Activated gamma-delta T cell treated with Interleukin-2 at 50 U/mL for 16 hours (primary cell): Measurements from ENCODE around the gene PARM1.

Source experiments
- DNase-seq: peaks from one replicate; pipeline ENCODE4 v3.0.0-alpha.2; 2020

PARM1 gene

DNA sequence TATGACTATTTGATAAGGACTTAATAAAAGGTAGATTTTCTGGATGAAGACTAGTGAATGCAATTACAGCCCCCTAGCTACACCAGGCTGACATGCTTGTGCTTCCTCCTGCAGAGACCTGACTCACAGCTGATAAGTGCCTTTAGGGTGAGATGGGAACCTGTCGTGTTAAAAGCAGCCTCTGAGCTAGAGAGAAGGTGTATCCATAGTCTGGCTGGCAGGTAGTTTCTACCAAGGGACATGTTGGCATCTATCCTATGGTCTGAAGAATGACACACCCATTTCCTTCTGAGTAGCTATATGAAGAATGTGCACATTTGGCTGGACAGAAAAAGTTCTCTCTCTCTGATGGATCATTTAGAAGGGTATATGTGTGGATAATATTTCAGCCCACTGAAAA, 64.1 kb downstream of the PARM1 start:
- no peak for DNase-seq

DNA sequence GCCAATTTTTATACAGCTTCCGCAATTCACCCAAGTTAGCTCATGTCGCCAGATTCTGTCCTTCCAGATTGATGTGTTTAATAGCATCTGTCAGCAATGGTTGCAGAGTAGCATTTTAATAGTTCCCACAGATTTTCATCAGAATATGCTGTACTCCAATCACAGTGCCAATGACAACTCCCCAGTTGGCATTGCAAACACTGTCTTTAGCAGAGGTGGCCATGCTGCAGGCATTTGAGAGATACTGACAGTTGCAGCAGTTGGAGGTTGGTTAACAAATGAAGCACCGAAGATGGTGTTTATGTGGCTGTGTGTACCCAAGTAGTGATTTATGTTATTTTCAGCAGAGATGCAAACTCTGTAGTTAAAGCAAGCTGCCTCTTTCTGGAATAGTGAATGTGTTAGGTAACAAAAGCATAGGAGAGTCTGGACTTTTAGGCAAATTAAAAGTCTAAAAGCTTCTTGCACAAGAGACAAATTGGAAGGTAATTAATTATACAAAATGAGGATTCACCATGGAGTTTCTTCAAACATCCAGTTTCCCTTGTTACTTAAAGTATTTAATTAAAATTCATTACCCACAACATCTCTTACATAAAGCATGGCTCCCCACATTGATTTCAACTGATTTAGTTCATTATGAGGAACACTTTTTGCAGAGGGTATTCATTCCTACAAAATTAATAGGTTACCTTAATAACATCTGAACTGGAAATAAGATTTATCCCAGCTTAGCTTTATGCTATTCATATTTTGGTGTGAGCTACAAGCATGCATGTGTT, 65.2 kb downstream of the PARM1 start:
- no peak for DNase-seq

DNA sequence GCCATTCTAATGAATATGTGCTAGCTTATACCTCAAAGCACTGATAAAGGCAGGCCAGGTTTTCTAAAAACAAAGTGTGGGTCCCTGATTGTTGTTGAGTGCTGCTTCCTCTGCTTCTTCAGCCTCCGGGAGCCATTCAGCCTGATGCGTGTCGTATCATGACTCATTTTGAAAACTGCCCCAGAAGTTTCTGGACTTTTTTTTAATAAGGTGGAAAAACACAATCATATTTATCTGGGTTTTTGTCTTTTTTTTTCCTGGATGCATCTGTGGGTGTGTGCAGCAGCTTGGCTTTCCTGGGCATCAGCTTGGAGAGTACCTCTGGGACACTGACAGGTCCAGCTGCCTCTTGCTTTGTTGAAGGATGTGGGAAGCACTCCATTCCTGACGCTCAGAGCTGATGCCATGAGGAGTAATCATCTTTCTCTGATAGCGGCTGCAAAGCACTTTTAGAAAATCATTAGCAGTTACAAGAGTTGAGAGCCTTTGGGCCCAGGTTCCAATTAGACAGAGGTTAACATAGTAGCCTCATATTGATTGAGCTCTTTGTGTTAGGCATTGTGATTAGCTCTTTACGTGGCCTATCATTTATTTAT, 66.9 kb downstream of the PARM1 start:
- DNase-seq: no peak

DNA sequence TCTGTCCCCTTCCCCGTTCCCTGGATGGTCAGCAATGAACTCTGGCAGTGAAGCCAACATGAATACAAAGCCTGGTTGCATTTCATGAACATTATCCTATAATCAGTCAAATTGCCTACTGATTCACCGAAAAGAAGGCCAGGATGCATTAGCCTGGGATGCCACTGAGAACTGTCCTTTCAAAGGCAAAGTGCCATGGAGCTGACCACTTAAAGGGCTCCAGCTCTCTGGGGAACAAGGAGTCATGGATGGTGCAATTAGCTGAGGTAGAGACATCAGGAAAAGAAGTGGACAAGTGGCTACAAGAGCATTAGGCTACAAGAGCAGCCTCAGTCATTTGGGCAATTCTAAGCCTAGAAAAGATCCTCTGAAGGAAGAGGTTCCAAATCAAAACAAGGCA, 69.0 kb downstream of the PARM1 start:
- DNase-seq: no peak

DNA sequence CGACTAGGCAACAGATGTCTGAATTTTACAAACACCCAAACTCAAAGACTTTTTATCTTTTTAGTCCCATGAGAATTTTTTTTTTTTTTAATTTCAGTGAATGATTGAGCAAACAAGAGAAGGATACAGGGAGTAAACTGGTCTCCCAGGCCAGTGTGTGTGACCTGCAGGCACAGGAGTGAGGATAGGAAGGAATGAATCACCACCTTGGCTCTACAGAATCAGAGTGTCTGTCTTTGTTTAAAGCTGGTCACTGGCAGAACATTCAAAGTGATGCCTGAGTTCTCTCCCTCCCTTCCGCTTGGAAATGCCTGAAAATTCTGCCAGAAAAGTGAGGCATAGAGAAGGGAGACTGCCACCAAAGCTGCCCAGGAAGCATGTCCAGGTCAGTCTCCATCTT, 69.5 kb downstream of the PARM1 start:
- DNase-seq: no peak

DNA sequence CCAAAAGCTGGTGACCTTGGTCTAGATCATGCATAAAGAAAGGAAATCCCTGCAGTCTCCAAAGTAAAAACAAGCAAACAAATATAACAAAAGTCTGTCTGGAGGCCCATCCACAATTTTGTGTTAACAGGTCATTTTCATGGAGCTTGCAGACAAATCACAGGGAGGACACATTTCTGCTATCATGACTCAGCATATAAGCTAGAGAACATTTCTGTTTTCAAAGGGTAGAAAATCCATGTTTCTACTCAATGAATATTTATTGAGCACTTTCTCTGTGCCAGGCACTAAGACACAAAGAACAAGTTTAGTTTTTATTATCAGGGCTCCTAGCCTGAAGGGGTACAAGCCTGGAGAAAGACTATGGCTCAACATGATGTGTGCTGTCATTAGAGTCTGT, 71.1 kb downstream of the PARM1 start:
- DNase-seq: no peak

DNA sequence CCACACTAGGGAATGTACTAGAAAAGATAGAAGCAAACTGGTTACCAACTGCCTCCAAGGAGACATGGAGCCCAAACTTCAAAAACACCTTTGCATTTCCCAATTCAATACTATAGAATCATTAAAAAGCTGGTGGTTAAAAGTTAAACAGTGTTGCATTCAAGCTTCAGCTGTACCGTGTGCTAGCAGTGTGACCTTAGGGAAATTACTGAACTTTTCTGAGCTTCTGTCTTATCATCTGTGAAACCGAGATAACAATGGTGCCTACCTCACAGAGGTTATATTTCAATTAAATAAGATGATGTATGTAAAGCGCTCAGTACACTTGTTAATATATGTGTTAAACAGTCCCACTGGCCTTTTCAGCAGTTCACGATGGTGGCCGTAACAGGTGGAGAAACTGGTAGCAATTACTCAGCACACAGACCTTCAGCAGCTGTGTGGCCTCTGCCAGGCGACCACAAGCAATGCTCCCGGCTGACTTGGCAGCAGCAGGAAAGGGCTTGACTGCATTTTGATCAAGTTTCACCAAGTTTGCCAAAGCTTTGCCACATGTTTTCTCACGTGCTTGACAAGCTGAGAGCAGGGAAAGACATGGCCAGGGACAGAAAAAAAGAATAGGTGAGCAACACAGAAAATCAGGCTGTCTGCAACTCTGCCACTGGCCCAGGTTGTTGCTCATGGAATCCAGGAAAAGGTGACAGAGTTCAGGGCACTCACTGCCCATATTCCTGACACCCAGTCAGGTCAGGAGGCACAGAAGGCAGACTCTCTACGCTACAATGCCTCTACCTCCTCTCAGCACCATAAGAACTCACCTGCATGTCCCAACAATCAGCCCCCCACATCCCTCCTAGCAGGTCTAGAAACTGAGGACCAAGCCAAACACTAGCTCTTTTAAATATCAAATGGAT, 72.1 kb downstream of the PARM1 start:
- no peak for DNase-seq

DNA sequence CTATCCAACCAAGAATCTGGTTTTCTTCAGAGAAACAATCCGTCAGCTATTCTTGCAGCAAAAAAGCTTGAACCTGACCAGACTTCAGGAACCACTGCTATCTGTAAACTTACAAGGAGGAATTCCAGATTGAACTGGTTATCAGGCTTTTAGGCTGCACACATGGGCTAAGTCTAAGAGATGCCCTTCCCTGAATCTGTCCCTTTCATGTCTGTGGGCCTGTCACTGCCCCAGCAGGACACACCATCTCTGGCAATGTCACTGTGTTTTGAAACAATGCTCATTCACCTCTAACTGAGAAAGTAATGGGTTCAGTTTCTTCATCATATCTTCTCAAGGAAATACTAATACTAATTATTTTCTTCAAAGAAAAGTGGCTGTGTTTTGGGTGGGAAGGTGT, 72.8 kb downstream of the PARM1 start:
- DNase-seq: no peak

DNA sequence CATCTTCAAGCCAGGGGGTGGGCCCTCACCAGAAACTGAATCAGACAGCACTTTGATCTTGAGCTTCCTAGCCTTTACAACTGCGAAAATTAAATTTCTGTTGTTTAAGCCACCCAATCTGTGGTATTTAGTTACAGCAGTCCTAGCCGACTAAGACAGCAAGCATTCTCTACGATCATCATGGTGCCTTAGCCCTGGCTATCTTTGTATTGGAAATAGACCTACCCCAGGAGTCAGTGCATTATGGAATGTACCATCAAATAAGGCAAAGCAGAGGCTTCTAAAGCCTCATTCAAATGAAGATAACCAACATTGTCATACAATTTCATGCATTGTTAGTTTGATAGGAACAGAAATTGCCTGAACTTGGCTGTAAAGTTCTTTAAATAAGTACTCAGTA, 75.0 kb downstream of the PARM1 start:
- DNase-seq: no peak

DNA sequence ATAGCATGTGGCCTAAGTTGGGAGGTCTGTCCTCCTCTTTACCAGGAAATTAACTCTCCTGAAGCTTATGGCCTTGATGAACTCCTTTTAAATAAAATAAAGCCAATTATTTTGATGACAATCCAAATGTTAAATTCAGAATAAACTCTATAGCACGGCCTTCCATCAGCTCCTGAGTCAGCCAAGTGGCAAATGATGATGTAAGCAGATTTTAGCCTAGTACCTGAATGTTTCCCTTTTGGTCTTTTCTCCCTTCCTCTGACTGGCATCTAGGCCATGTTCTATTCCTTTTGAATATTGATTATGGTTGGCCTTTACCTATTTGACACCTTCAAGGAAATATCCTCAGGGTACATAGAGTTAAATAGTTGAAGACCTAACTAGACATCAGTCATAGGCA, 76.2 kb downstream of the PARM1 start:
- no peak for DNase-seq

DNA sequence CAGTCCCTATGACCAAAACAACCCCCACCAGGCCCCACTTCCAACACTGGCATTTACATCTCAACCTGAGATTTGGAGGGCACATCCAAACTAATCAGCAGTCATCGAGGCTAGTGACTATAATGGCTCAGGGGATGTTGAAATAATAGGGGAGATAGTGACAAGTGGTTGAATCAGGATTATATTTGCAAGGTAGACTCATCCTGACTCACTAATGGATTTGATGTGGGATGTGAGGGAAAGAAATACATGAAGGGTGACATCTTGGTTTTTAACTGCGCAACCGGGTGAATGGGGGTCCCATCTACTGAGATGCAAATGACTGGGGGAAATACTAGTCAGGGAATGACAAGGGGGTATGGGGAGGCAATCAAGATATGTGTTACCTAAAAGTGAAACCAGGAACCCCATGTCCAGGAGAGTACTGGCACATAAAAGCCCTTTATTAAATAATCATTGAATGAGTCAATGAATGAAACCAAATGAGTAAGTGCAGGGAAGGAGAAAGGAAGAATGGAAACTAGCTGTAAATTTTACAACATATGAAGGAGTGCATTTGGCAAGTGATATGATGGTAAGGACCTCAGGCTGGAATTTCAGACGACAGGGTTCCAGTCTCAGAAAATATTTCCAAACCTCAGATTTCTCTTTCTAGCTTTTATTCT, 78.3 kb downstream of the PARM1 start:
- DNase-seq: no peak

DNA sequence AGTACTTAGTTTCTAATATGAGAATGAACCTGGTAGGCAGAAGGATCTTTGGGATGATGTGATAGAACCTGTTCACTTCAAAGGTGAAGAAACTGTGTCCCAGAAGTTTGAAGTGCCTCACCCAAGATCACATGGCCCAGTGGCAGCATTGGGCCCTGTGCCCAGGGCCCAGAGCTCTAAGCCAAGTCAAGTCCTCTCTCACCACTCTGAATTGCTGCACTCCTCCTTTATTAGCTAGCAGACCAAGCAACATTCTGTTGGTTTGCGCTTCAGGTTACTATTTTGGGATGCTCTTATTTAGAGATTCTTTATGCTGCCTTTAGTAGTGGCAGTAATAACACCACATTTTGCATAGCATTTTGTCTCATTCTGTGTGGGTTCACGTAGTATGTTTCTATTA, 82.7 kb downstream of the PARM1 start:
- DNase-seq: no peak

DNA sequence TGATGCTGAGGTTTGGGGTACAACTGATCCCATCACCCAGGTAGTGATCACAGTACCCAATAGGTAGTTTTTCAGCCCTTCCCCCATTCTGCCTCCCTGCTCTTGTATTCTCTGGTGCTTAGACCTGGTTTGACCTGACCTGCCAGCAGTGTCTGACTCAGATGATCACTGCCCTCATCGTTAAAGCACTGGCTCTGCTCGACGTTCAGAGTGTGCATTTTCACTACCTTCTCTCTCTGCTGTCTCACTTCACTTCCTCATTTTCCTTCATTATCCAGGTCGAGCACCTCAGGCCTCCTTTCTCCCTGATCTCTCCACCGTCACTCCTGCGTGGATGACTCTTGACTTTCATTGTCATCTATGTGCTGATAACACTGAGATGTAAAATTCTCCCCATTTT, 83.6 kb downstream of the PARM1 start:
- no peak for DNase-seq

DNA sequence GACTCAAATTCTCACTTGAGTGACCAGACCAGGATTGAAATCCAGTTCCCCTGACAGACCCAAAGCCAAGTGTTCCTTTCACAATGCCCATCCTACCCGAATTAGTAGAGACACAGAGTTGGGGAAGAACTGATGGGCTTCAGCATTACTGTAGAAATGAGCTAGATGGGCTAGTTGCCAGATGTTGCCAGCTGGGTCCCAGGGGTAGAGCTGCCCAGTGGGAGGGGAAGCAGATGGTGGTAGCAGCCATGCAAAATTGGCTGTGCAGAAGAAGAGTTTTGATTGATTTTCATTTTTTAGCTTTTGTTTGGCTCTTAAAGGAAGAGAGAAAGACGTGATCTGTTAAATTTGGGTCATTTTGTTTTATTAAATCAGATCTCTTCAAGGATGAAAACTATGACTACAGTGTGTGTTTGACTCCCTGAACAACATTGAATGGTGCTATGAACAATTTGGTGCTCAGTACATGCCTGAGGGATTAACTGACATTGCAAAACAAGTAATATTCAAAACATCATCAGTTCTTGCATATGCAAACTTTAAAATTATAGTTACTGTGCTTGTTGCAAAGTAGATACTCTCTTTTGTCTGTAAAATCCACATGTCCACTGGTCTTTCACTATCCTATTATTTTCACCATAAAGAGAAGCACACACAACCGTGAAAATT, 86.0 kb downstream of the PARM1 start:
- no peak for DNase-seq

DNA sequence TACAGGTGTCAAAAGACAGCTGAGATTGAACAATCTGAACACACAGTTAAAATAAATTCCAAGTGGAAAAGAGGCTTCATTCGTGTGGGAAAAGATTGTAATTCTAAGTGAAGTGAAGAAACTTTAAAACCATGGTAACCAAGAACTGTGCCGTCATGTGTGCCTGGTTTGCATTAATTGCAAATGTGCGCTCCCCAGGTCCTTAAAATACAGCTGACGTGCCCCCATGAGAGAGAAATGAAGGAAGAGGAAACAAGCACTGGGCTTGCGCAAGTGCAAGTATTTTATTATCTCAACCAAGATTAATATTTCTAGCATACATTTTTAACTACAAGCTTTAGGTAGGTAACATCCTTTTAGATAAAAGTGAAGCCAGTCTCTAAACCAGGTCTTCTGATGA, 92.5 kb downstream of the PARM1 start:
- no peak for DNase-seq

DNA sequence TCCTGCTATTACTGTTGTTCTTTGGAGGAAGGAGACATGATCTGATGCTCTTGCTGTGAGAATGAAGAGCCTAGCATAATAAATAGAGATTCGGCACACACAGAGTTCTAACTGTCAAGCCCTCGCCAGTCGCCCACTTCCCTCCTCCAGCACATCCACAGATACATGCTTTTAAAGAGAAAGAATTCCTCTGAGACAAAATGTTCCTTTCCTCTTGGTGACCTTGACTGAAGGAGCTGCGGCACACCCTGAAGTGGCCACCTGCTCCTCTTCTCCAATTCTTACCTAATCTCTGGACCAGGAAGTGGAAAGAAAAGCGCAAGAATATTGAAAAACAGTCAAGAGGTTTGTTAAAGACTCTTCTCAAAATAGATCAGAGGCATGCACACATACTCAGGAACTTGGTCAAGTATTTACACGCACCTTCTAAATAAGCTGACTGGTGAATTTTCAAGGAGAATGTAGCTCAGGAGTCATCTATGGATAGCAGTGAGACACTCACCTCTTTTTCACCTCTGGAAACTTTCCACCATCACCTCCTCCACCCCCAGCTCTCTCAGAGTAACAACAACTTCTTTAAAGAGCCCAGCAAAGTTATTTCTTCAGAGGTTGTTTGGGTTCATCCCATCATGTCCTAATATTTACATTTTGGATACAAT, 95.4 kb downstream of the PARM1 start:
- DNase-seq: no peak

DNA sequence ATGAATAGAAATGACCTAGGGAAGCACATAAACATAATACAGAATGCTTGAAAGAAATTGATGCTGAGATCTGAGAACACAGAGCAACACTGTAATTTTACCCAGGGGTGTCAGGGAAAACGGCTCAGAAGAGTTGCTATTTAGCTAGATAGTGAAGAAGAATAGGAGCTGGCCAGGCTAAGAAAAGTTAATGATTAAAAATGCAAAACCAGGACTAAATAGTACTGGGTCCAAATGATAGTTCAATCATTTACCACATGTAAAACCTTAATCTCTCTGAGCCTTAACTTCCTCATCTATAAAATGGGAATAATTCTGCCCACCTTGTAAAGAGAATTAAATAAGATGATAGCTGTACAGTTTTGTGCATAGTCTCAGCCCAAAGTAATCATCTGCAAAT, 97.1 kb downstream of the PARM1 start:
- DNase-seq: no peak

DNA sequence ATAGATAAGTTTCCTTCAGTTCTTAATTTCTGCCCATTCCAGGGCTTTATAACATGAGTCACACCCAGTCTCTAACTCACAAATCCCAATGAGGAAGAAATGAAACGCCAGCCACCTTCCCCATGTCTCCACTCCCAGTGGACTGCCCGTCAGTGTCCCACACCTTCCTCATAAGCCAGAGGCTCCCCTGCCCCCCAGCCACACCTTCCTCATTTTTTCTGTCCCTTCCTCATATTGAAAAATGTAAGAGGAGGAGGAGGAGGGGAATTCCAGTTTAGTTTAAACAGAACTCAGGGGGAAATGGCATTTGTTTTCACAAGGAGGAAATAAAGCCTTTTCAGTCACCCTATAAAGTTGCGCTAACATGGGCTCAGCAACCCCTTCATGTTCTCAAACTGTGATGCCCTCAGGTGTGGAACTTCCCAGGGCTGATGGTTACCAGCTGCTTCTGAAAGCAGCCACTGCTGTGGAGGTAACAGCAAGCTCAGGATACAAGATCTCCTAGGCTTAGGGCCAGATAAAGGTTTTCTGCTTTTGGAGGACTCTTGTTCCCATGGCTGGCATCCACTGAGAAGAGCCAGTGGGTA, 97.8 kb downstream of the PARM1 start:
- no peak for DNase-seq

DNA sequence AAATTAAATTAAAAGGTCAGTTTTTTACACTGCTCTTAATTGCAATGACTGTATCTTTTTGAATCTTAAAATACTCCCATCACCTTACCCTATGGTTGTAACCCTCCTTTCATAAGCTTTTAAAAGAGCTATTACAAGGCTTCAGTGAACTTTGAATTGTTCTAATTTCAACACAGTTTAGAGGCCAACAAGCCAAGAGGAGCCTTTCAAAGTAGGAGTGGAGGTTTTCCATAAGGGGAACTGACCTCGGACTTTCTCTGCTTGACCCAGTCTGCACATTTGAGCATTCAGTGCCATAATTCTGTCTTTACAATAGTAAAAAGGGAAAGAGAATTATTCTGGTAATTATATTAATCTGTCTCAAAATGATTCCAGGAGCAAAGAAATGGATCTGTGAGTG, 98.9 kb downstream of the PARM1 start:
- DNase-seq: no peak

DNA sequence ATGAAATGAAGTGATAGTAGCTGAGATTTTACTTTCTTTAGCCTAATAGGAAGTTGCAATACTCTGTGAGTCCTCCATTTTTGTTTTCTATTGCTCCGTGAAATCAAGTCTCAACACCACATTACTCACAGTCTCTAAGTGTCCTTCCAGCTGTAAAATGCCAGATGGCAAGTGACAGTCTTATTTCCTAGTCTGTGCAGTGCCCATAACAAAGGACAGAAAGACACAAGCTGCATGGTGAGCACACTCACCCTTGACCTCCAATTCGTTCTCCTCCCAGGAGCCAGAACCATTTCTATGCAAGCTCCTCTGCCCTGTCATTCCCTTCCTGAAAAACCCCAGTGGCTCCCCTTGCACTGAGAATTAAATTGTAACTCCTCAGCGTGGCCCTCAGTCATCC, 101.6 kb downstream of the PARM1 start:
- no peak for DNase-seq

DNA sequence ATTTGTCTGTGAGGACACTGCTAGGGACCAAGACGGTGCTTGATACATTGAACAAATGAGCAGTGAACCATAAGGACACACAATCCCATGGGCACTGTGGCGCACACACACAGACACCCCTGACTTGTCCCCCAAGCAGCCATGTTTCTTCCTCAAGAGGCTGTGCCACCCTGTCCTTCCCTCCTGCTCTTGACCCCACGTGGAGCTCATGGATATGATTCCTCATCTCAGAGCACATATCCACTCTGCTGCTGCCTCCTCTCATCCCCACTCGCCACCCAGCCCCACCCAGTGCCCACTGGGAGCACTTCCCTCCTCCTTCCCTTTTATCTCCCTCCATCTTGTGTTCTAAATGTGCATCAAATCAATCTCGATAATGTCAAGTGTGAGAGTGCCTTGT, 102.4 kb downstream of the PARM1 start:
- DNase-seq: no peak
